ENCODE data around the gene ZNF385D. TPM values are rescaled to one million over a fixed set of nuclear protein-coding genes. Genes with fewer than 3 reads are reported as not detected.

The ZNF385D gene
- total and polyA plus RNA-seq, 11 donors = 1.3 to 19.8 (median 7.9) TPM

GRCh38 chr3:21752749-21753347, 1.8 kb upstream of the ZNF385D start:
- no peaks in the 10 kb centered on the region for H3K27me3 ChIP-seq
- 15 to 25% (median 21%) methylated on average over 3 of the region's 3 CpGs for WGBS, 4 donors
- peak overlapping the region in 3 of 12 donors; percentile 5 to 33 (median 13) for H3K27ac ChIP-seq
- no peaks in the 10 kb centered on the region for H3K36me3 ChIP-seq
- TF ChIP-seq POLR2A (IDR thresholded peaks at IDR 0.05) (no peak), CTCF (IDR thresholded peaks at IDR 0.05) (peak; percentile 60 to 91 (median 76))
- intact Hi-C loops (cut with DNase I) = loop anchor here (1.0 to 10.0 kb wide), 15 partner anchors 39 to 1241 kb away; no protein-coding TSS in a partner anchor
- ATAC-seq = peak in 3 of 4 donors; percentile 61 to 78 (median 75)
- H3K9me3 ChIP-seq = no peaks in the 10 kb centered on the region
- H3K4me1 ChIP-seq = peaks cover 0 to 34% (median 5%) of the 10 kb centered on the region in 12 donors
- H3K4me3 ChIP-seq = no peak overlapping the region
- DNase-seq = peak in 3 of 5 donors; percentile 29 to 36 (median 29)

- ATAC-seq (peak in 2 of 4 donors; percentile 19 to 28), DNase-seq (no peak)
- 47 to 69% (median 55%) methylated on average over 5 to 6 of the region's 6 CpGs for WGBS, 4 donors
- peak overlapping the region in 2 of 12 donors; percentile 69 to 72 for H3K4me3 ChIP-seq
- H3K27ac ChIP-seq = peak overlapping the region in 8 of 12 donors; percentile 37 to 80 (median 72)
- no peak for TF ChIP-seq POLR2A (IDR thresholded peaks at IDR 0.05)
- H3K27me3 ChIP-seq = no peaks in the 10 kb centered on the region
- no peaks in the 10 kb centered on the region for H3K36me3 ChIP-seq
- intact Hi-C loops (cut with DNase I) = loop anchor here (1.0 to 10.0 kb wide), 16 partner anchors 40 to 1240 kb away; no protein-coding TSS in a partner anchor
- peaks cover 0 to 42% (median 13%) of the 10 kb centered on the region in 12 donors for H3K4me1 ChIP-seq
- H3K9me3 ChIP-seq = no peaks in the 10 kb centered on the region
Observed at GRCh38 chr3:21751886-21752285, 876 bp upstream of the ZNF385D start.

GRCh38 chr3:21750080-21750696, 822 bp downstream of the ZNF385D start:
- Histone ChIP-seq H3K4me3 (peak overlapping the region; percentile 24 to 73 (median 63)), H3K9me3 (no peaks in the 10 kb centered on the region), H3K27ac (peak overlapping the region; percentile 37 to 80 (median 68)), H3K4me1 (peaks cover 0 to 57% (median 18%) of the 10 kb centered on the region in 12 donors), H3K36me3 (no peaks in the 10 kb centered on the region), H3K27me3 (no peaks in the 10 kb centered on the region)
- WGBS, 4 donors = 22 to 37% (median 25%) methylated on average over 8 of the region's 8 CpGs
- TF ChIP-seq CTCF (IDR thresholded peaks at IDR 0.05) (no peak), POLR2A (IDR thresholded peaks at IDR 0.05) (no peak)
- peak in 1 of 4 donors; percentile 5 for ATAC-seq
- no peak for DNase-seq
- intact Hi-C loops (cut with DNase I) = loop anchor here in 9 of 10 donors (2.0 to 10.0 kb wide), 10 partner anchors 42 to 1238 kb away; no protein-coding TSS in a partner anchor

GRCh38 chr3:21747966-21748555, 2.9 kb downstream of the ZNF385D start:
- H3K4me1 ChIP-seq = peaks cover 0 to 66% (median 21%) of the 10 kb centered on the region in 12 donors

More at GRCh38 chr3:21747966-21748555, 2.9 kb downstream of the ZNF385D start:
- DNase-seq = no peak
- intact Hi-C loops (cut with DNase I) = loop anchor here in 2 of 10 donors (5.0 to 10.0 kb wide), 2 partner anchors 126 to 183 kb away; no protein-coding TSS in a partner anchor
- peaks cover 0 to 4% (median 0%) of the 10 kb centered on the region in 12 donors for H3K9me3 ChIP-seq
- peak overlapping the region in 8 of 12 donors; percentile 11 to 73 (median 64) for H3K4me3 ChIP-seq
- no peaks in the 10 kb centered on the region for H3K36me3 ChIP-seq
- ATAC-seq = no peak
- TF ChIP-seq CTCF (IDR thresholded peaks at IDR 0.05) = no peak
- no peak for TF ChIP-seq POLR2A (IDR thresholded peaks at IDR 0.05)
- H3K27me3 ChIP-seq = no peaks in the 10 kb centered on the region
- peak overlapping the region in 4 of 12 donors; percentile 13 to 41 (median 28) for H3K27ac ChIP-seq
- 68 to 76% (median 75%) methylated on average over 5 of the region's 5 CpGs for WGBS, 4 donors
